NCI-H446 (cell line): Measurements from ENCODE around the gene MCF2L.
"Not testable (repeated sequence)": the region's sequence is repeated elsewhere in the genome, so short reads cannot be mapped to it uniquely, and the experiment has no call there.

Experiments
- DNase-seq, 2 experiments: peaks; one replicate each; lab custom pipeline; 2025; lab: John Stamatoyannopoulos, UW

The MCF2L gene

GRCh38 chr13:113066142-113066455, 97.1 kb downstream of the MCF2L start:
- no peak for DNase-seq

DNA sequence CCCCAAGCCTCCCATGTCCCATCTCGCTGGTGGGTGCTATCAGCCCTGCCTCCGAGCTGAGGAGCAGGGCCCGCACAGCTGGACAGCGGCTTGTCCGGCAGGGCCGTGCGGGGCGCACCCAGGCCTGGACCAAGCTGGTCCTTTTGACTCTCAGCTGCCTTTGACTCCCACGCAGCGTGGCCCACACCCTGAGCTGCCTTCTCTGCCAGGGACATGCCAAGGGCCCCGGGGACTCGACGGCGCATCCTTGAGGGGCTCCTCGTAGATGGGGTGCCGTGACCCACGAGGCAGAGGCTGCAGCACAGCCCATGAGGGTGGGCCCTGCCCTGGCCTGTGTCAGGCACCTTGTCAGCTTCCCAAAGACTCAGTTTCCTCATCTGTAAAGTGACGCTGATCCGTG, 97.7 kb downstream of the MCF2L start:
- DNase-seq, result no peak

DNA sequence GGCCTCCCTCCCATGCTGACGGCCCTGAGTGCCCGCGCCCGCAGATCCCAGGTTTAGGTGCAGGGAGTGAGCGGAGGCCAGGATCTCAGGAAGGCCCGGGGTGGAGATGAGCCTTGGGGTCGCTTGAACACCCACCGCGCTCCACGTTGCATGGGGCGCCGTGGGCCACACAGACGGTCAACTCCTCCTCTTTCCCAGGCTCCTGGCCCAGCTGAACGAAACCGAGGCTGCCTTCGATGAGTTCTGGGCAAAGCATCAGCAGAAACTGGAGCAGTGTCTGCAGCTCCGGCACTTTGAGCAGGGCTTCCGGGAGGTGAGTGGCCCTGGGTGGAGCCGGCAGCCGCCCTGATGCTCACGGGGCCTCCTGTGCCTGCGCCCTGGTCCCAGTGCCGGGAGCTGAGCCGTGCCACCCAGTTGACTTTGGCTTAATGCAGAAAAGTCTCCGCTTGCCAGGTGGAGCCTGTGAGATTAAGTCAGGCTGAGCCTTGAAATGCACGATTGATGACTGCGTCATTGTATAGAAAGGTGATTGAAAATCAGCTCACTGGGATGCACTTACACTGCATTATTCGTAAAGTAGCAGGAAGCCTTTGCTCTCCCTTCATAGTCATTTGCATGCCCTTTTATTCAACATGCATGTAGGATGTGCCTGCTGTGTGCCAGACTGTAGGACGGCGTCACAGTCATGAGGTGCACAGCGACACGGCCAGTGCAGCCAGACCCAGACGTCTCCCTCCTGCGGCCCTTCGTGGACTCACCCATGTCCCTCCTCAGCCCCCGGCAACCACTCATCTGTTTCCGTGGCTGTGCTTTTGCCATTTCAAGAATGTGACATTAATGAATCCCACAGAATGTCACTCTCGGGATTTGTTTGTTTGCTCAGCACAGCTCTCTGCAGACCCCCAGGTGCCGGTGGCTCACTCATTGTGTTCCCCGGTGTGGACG, 101.1 kb downstream of the MCF2L start:
- DNase-seq, result no peak

GRCh38 chr13:113070855-113071254, 101.8 kb downstream of the MCF2L start:
- DNase-seq, result no peak

DNA sequence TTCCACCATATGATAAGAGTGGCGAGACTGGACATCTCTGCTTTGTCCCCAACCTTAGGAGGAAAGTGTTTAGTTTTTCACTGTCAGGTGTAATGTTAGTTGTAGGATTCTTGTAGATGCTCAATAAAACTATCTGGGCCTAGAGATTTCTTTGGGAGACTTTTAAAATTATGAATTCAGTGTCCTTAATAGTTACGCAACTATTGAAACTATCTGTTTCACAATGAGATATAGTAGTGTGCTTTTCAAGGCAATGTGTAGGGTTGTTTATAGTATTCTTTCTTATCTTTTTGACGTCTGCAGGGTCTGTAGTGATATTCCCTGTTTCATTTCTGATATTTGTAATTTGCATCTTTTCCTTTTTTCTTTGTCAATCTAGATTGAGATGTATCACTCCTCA, 103.4 kb downstream of the MCF2L start:
- no peak for DNase-seq

GRCh38 chr13:113073942-113074341, 104.9 kb downstream of the MCF2L start:
- DNase-seq, result no peak

- DNase-seq, result no peak
Measured at GRCh38 chr13:113074401-113074800, 105.4 kb downstream of the MCF2L start.

GRCh38 chr13:113074876-113075275, 105.9 kb downstream of the MCF2L start:
- no peak for DNase-seq

DNA sequence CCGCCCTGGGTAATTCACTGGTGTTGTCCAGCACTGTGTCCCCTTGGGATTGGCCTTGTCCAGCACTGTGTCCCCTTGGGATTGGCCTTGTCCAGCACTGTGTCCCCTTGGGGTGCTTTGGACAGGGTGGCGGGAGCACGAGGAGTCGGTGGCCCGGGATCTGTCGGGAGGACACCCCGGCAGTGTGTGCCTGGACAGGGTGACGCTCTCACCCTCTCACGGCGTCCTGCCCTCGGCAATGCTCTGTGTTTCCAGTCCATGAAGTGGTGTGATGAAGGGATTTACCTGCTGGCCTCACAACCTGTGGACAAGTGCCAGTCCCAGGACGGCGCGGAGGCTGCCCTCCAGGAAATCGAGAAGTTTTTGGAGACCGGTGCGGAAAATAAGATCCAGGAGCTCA, 106.7 kb downstream of the MCF2L start:
- no peak for DNase-seq

DNA sequence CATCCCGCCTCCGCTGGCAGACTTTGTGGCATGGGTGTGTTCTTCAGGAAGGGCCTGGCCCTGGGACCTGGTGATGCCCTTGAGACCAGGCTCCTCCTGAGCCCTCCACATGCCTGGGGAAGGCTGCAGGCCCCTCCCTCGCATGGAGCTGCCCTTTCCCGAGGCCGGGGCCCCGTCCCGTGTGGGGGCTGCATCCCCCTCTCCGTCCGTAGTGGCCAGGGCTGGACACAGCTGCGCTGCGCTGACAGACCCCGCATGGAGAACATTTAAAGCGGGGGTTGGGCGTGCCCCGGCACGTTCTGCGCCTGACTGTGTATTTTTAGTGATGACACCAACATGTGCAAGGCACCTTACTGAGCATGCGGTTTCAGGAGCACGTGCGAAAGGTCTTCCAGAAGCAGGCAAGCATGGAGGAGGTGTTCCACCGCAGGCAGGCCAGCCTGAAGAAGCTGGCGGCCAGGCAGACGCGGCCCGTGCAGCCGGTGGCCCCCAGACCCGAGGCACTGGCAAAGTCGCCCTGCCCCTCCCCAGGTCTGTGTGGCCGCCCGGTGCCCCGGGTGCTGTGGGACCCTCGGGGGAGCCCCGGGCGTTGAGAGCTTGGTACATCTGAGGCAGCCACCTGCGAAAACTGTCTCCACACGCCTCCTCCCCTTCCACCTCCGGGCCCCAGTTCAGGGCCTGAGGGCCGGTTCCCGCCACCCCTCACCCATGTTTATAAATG, 107.8 kb downstream of the MCF2L start:
- DNase-seq, result no peak

GRCh38 chr13:113077566-113077952, 108.5 kb downstream of the MCF2L start:
- no peak for DNase-seq

DNA sequence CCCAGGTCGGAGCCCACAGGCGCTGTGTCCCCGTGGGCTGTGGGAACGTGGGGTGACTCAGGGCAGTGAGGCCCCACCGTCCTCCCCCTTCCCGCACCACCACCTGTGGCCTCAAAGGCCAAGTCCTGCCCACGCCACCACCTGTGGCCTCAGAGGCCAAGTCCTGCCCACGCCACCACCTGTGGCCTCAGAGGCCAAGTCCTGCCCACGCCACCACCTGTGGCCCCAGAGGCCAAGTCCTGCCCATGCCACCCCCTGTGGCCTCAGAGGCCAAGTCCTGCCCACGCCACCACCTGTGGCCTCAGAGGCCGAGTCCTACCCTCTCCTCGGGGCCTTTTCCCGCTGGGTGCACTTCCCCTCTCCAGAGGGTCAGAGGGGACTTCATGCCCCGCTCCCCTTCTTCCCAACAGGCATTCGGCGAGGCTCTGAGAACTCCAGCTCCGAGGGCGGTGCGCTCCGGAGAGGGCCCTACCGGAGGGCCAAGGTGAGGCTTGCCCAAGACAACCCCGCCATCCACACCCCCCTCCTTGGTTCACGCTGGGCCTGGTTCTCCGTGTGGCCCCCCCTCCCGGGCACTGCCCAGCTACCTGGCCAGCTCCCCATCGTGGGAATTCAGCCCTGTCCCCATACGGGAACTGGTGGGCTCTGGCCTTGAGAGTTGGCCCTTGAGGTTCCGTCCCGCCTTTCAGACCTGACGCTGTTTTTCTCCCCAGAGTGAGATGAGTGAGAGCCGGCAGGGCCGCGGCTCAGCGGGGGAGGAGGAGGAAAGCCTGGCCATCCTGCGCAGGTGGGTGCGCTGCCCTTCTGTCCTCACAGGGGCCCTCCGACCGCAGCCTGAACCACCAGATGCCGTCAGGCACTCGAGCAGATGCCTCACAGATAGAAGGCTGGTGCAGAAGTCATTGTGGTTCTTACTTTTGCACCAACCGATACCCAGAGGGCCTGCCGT, 109.2 kb downstream of the MCF2L start:
- DNase-seq, result no peak

DNA sequence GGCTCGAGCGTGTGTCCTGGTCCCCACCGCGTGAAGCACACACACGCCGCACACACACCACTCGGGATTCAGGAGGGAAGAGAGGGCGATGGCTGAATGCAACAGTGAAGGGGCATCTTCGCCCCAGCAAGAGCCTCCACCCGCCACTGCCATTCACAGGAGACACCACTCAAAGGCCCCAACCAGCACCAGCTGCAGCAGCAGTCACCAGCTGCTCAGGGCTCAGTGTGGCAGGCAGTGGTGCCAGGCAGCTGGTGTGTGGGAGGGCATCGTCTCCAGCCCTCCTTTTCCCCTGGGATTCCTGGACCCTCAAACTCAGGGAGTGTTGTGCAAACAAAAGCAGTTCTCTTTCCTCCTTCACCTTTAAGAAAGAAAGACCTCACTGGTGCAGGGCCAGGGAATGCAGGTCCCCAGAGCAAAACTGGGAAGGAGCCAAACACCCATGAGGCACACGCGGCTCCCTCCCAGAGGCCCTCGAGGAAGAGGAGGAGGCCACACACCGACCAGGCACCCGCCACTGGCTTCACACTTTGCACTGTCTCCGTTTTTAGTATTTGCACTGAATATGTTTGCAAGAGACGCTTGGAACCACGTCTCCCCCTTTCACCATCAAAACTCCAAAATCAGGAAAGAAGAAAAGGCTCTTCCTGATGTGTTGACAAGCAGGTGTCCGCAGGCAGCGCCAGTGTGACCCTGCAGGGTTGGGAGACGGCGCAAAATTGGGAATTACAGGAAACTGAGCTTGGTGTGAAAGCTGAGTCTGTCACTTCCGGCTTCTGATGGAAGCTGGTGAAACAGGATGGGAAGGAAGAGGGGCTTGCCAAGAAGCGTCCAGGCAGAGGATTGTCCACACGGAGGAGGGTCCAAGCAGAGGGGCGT, 110.1 kb downstream of the MCF2L start:
- no peak for DNase-seq

GRCh38 chr13:113079781-113080080, 110.7 kb downstream of the MCF2L start:
- not testable (repeated sequence) for DNase-seq

GRCh38 chr13:113080361-113080831, 111.4 kb downstream of the MCF2L start:
- DNase-seq, result no peak

DNA sequence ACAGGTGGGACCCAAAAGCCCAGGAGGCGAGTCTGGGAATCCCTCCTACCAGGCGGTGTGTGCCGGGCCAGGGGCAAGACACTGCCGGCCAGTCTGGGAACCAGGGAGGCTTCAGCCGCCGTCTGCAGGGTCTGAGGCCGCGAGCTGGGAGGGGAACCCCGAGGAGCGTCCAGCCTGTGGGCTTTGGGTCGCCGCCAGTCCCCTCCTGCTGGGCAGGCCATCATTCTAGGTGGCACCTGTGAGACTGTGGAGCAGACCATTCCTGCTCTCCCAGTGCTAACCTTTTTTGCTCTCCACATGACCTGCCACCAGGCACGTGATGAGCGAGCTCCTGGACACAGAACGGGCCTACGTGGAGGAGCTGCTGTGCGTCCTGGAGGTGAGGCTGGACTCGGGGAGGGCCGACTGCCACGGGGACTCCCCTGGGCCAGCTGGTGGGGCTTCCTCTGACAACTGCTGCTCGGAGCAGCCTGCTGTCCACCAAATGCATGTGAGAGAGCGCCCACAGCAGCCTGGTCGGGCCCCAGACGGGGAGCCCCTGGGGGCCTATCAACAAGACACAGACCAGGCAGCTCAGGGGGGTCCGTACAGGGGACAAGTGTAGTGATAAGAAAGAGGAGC, 112.0 kb downstream of the MCF2L start:
- DNase-seq, result no peak

GRCh38 chr13:113082198-113083021, 113.4 kb downstream of the MCF2L start:
- DNase-seq, result no peak

DNA sequence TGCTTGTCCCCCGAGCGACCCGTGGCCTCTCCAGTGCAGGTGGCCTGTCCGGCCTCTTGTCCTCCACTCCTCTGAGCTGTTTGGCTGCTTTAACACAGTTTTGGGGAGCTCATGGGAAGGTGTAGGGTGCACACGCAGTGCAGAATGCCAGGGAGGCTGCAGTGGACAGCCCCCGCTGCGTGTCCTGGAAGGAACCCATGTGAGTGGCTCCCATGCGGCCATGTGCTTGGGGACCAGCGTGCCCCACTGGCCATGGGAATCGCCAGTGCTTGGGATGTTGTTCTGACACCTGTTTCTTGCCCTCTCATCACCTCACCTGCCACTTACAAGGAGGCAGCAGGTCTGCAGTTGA, 114.0 kb downstream of the MCF2L start:
- no peak for DNase-seq

- no peak for DNase-seq
Measured at GRCh38 chr13:113083402-113084061, 114.5 kb downstream of the MCF2L start.
